GM23338 (cell line): ENCODE results near the gene DSG2.

ENCODE experiments used
- EZH2 ChIP-seq: fragments of 200-600 bp; sonication (generic); IDR thresholded peaks from one replicate; pipeline ENCODE4 v1.8.0; 2017; ENCODE audit warnings: antibody characterized with exemption, mild to moderate bottlenecking, low read depth; ENCODE audit not compliant: unreplicated experiment
- EZH2phosphoT487 ChIP-seq: fragments of 200-600 bp; sonication (generic); IDR thresholded peaks from one replicate; pipeline ENCODE4 v1.8.1; 2018; ENCODE audit warnings: antibody characterized with exemption; ENCODE audit not compliant: unreplicated experiment

DNA sequence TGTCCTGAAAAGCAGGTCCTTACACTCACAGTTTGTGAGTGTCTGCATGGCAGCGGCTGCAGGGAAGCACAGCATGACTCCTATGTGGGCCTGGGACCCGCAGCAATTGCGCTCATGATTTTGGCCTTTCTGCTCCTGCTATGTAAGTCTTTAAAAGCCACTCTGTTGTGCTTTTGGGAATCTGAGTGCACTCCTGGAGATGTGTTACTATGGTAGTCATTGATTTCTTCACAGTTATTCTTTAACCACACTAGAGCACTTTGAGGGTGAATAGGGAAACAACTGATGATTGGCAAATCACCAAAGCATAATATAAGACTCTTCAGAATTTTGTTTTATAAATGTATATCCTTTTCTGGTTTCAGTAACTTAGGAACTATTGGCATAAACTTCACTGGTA lies 40.9 kb downstream of the DSG2 start:
- TF ChIP-seq EZH2 (no peak), EZH2phosphoT487 (no peak)
